HG02970 (cell line): ENCODE data around the gene AMER3.

ENCODE experiments used
- ATAC-seq: cut with Tn5 transposase; IDR thresholded peaks from one replicate; pipeline ENCODE4 v1.9.1; 2021; ENCODE audit warnings: mild to moderate bottlenecking, moderate library complexity, moderate number of reproducible peaks; ENCODE audit not compliant: unreplicated experiment, low FRiP score

The AMER3 gene

DNA sequence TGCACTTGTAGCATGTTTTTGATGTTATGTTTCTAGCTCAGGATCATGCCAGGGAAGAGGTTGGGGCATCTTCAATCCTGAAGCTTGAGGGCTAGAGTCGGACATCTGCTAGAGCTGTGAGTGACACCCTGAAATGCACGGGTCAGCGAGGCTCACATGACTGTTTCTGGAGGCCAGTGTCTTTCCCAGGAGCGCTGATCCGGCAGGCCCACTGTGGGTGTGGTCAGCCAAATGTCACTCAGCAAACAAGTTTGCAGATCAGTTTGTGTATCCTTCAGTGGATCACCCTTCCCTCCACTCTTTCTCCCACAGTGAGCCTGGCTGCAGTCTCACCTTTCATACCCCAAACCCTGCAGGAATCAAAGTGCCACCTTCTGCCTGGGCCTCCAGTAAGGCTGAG is 58.4 kb downstream of the AMER3 start:
- ATAC-seq = no peak

- ATAC-seq = no peak
These were observed 59.8 kb downstream of the AMER3 start for GRCh38 chr2:130814931-130815680.
